SK-N-SH (cell line): ENCODE data around the gene ZNF780A.
"Not testable (repeated sequence)": the region's sequence is repeated elsewhere in the genome, so short reads cannot be mapped to it uniquely, and the experiment has no call there.

Source experiments
- FOXM1 ChIP-seq: IDR thresholded peaks from 2 replicates; pipeline ENCODE4 v1.4.0; 2012; ENCODE audit warnings: low read depth, mild to moderate bottlenecking
- GABPA ChIP-seq: IDR thresholded peaks from 2 replicates; pipeline ENCODE4 v1.4.0; 2012; ENCODE audit warnings: low read depth, mild to moderate bottlenecking
- MEF2A ChIP-seq: IDR thresholded peaks from 2 replicates; pipeline ENCODE4 v1.4.0; 2012; ENCODE audit warnings: low read depth, borderline replicate concordance
- RXRA ChIP-seq: IDR thresholded peaks from 2 replicates; pipeline ENCODE4 v1.4.0; 2012; ENCODE audit warnings: low read depth, mild to moderate bottlenecking, borderline replicate concordance
- TAF1 ChIP-seq: IDR thresholded peaks from 2 replicates; pipeline ENCODE4 v1.6.1; 2012; ENCODE audit warnings: low read depth, mild to moderate bottlenecking, low read length, moderate library complexity, borderline replicate concordance
- ZBTB33 ChIP-seq: IDR thresholded peaks from 2 replicates; pipeline ENCODE4 v1.4.0; 2012; ENCODE audit warnings: low read depth, borderline replicate concordance
- TF ChIP-seq, protein P1 (sequence below): fragments of 200-600 bp; sonication (generic); IDR thresholded peaks from 2 replicates; pipeline ENCODE4 v1.6.1; 2017; ENCODE audit warnings: antibody characterized with exemption, mild to moderate bottlenecking, moderate library complexity
- TF ChIP-seq, protein P2 (sequence below): IDR thresholded peaks from 2 replicates; pipeline ENCODE4 v1.4.0; 2012; ENCODE audit warnings: low read depth
- TF ChIP-seq, protein P3 (sequence below): IDR thresholded peaks from 2 replicates; pipeline ENCODE4 v1.6.1; 2012; ENCODE audit warnings: mild to moderate bottlenecking, low read depth, low read length, moderate library complexity

- TF ChIP-seq, protein P1, sequence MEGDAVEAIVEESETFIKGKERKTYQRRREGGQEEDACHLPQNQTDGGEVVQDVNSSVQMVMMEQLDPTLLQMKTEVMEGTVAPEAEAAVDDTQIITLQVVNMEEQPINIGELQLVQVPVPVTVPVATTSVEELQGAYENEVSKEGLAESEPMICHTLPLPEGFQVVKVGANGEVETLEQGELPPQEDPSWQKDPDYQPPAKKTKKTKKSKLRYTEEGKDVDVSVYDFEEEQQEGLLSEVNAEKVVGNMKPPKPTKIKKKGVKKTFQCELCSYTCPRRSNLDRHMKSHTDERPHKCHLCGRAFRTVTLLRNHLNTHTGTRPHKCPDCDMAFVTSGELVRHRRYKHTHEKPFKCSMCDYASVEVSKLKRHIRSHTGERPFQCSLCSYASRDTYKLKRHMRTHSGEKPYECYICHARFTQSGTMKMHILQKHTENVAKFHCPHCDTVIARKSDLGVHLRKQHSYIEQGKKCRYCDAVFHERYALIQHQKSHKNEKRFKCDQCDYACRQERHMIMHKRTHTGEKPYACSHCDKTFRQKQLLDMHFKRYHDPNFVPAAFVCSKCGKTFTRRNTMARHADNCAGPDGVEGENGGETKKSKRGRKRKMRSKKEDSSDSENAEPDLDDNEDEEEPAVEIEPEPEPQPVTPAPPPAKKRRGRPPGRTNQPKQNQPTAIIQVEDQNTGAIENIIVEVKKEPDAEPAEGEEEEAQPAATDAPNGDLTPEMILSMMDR = not testable (repeated sequence)
- TF ChIP-seq ZBTB33, RXRA, FOXM1, MEF2A, TAF1, GABPA: not testable (repeated sequence)
- TF ChIP-seq, protein P2, sequence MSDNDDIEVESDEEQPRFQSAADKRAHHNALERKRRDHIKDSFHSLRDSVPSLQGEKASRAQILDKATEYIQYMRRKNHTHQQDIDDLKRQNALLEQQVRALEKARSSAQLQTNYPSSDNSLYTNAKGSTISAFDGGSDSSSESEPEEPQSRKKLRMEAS = not testable (repeated sequence)
- TF ChIP-seq, protein P3, sequence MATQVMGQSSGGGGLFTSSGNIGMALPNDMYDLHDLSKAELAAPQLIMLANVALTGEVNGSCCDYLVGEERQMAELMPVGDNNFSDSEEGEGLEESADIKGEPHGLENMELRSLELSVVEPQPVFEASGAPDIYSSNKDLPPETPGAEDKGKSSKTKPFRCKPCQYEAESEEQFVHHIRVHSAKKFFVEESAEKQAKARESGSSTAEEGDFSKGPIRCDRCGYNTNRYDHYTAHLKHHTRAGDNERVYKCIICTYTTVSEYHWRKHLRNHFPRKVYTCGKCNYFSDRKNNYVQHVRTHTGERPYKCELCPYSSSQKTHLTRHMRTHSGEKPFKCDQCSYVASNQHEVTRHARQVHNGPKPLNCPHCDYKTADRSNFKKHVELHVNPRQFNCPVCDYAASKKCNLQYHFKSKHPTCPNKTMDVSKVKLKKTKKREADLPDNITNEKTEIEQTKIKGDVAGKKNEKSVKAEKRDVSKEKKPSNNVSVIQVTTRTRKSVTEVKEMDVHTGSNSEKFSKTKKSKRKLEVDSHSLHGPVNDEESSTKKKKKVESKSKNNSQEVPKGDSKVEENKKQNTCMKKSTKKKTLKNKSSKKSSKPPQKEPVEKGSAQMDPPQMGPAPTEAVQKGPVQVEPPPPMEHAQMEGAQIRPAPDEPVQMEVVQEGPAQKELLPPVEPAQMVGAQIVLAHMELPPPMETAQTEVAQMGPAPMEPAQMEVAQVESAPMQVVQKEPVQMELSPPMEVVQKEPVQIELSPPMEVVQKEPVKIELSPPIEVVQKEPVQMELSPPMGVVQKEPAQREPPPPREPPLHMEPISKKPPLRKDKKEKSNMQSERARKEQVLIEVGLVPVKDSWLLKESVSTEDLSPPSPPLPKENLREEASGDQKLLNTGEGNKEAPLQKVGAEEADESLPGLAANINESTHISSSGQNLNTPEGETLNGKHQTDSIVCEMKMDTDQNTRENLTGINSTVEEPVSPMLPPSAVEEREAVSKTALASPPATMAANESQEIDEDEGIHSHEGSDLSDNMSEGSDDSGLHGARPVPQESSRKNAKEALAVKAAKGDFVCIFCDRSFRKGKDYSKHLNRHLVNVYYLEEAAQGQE = not testable (repeated sequence)
Measured at GRCh38 chr19:40041718-40042117, 49.0 kb downstream of the ZNF780A start.
